ENCODE measurements around the gene PDE4D.

DNA sequence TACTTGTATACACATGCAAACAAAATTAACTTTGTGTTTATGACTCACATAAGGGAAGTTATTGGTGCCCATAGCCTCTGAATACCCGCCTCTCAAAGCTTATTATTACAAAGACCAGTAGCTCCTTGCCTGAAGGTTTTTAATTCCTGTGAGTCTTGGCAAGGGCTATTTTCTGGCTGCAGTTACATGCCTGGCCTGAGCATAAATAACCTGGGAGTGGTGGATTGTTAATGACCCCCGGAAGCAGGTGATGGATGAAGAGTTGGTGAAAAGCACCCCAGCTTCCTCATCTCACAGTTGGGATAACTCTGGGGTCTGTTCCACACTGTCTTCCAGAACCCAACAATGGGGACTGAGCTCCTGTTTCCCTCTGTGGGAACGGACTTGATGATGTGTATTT lies 594.5 kb downstream of the PDE4D start:
- TF ChIP-seq POLR2A (IDR thresholded peaks at IDR 0.05) (no peak), CTCF (IDR thresholded peaks at IDR 0.05) (peak in 1 of 4 experiments; percentile 5), POLR2AphosphoS5 (IDR thresholded peaks at IDR 0.05) (no peak), EP300 (IDR thresholded peaks at IDR 0.05) (no peak)
